OCI-LY7 (cell line): ENCODE results near the gene CACNA1B. TPM values are rescaled to one million over a fixed set of nuclear protein-coding genes. Genes with fewer than 3 reads are reported as not detected.

ENCODE experiments used
- BruUV-seq: library from RNA; stranded (reverse); fragments of 400-500 nt; replicated peaks from 2 replicates; lab custom pipeline; 2021; lab: Mats Ljungman, UMichigan
- CTCF ChIA-PET: fragments of 300-600 bp; sonication (Branson Sonifier 250); formaldehyde crosslinking; loops from one replicate; lab custom pipeline; 2022; ENCODE audit warnings: antibody characterized with exemption; ENCODE audit not compliant: unreplicated experiment; lab: Charles Lee
- POLR2A ChIA-PET: fragments of 300-600 bp; sonication (Branson Sonifier 250); formaldehyde crosslinking; loops from one replicate; lab custom pipeline; 2022; ENCODE audit warnings: antibody characterized with exemption; lab: Charles Lee
- DNase-seq: peaks from one replicate; pipeline ENCODE4 v3.0.0-alpha.2; 2015; ENCODE audit warnings: low spot score
- H2AFZ ChIP-seq: fragments of 200-600 bp; sonication (generic), shearing (Covaris generic); 2 replicates; pipeline ENCODE4 v1.6.1; 2014; ENCODE audit warnings: mild to moderate bottlenecking, antibody characterized with exemption, low read length, moderate library complexity
- H3K27ac ChIP-seq: fragments of 200-600 bp; sonication (generic); 2 replicates; pipeline ENCODE4 v1.5.1; 2014; ENCODE audit warnings: mixed run types, low read depth, mild to moderate bottlenecking, moderate library complexity, low read length, inconsistent platforms; ENCODE audit not compliant: poor library complexity, severe bottlenecking
- H3K36me3 ChIP-seq: fragments of 200-600 bp; sonication (generic); 2 replicates; pipeline ENCODE4 v1.6.1; 2014; ENCODE audit warnings: mild to moderate bottlenecking, antibody characterized with exemption, low read length, moderate library complexity, mixed read lengths; ENCODE audit not compliant: insufficient read depth
- H3K4me1 ChIP-seq: fragments of 200-600 bp; sonication (generic); 2 replicates; pipeline ENCODE4 v1.5.1; 2014; ENCODE audit warnings: mild to moderate bottlenecking, low read length; ENCODE audit not compliant: insufficient read depth, poor library complexity, severe bottlenecking
- H3K4me2 ChIP-seq: fragments of 200-600 bp; sonication (generic); 2 replicates; pipeline ENCODE4 v1.6.1; 2014; ENCODE audit warnings: mild to moderate bottlenecking, low read length
- H3K4me3 ChIP-seq: fragments of 200-600 bp; sonication (generic); 2 replicates; pipeline ENCODE4 v1.5.1; 2014; ENCODE audit warnings: mild to moderate bottlenecking, low read depth, low read length; ENCODE audit not compliant: poor library complexity, severe bottlenecking
- H3K79me2 ChIP-seq: fragments of 200-600 bp; sonication (generic); 2 replicates; pipeline ENCODE4 v1.6.1; 2016; ENCODE audit warnings: low read depth, mild to moderate bottlenecking, low read length, moderate library complexity, mixed read lengths; ENCODE audit not compliant: insufficient read depth
- H3K9me2 ChIP-seq: fragments of 200-600 bp; sonication (generic); 2 replicates; pipeline ENCODE4 v1.6.1; 2016; ENCODE audit warnings: mild to moderate bottlenecking, low read length, mixed read lengths; ENCODE audit not compliant: insufficient read depth
- H3K9me3 ChIP-seq: fragments of 200-600 bp; sonication (generic); 2 replicates; pipeline ENCODE4 v1.6.1; 2014; ENCODE audit warnings: mild to moderate bottlenecking, mixed run types, low read length, mixed read lengths
- H4K20me1 ChIP-seq: fragments of 200-600 bp; sonication (generic); 2 replicates; pipeline ENCODE4 v1.6.1; 2014; ENCODE audit warnings: mild to moderate bottlenecking, antibody characterized with exemption, low read length, moderate library complexity, mixed read lengths; ENCODE audit not compliant: insufficient read depth
- EZH2phosphoT487 ChIP-seq: fragments of 200-600 bp; sonication (generic); IDR thresholded peaks from 2 replicates; pipeline ENCODE4 v1.6.1; 2018; ENCODE audit warnings: low read depth, borderline replicate concordance, mild to moderate bottlenecking, mixed run types, antibody characterized with exemption, low read length, moderate library complexity, mixed read lengths
- intact Hi-C: fragments of 100-400 bp; cut with micrococcal nuclease; formaldehyde crosslinking; loops from one replicate; pipeline ENCODE4 v1.10.0; 2022; ENCODE audit not compliant: unreplicated experiment
- total RNA-seq, 2 experiments: library from RNA; depleted of rRNA in 1 of 2; stranded (reverse); fragments of >200 nt in 1 of 2; shearing (Covaris generic) in 1 of 2; gene quantifications; 2 replicates each; pipeline ENCODE4 v1.2.3, GENCODE V29; 2014 to 2022
- TF ChIP-seq, protein P1 (sequence below): fragments of 200-600 bp; sonication (generic); conservative IDR thresholded peaks from 2 replicates; pipeline ENCODE4 v1.5.1; 2014; ENCODE audit warnings: mild to moderate bottlenecking, antibody characterized with exemption, low read length, moderate library complexity, mixed read lengths

The CACNA1B gene
- total RNA-seq, 2 experiments from 2014 or later, result not detected

DNA sequence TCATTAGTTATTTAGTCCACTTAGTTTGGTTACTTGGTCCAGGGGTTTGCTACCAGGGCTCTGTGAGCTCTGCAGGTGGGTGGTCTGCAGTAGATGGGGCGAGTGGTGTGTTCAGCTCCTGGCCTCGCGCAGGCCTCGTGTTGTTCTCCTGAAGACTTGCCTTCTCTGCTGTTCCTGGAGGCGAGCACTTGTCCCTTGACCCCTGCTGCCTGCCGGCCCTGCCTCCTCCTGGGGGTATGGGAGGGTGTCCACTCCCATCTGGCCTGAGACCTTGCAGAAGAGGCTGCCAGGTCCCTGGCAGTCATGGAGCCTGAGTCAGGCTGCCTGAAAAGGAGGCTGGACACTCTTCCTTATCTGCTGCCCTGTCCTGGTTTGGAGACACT is 137.0 kb downstream of the CACNA1B start:
- Histone ChIP-seq H2AFZ (no peak overlapping the region), H3K36me3 (no peaks in the 10 kb centered on the region), H3K9me2 (no peaks in the 10 kb centered on the region), H3K9me3 (no peaks in the 10 kb centered on the region), H3K79me2 (no peaks in the 10 kb centered on the region), H3K4me3 (no peak overlapping the region), H3K27ac (no peak overlapping the region), H3K4me2 (no peak overlapping the region), H4K20me1 (no peaks in the 10 kb centered on the region), H3K4me1 (no peaks in the 10 kb centered on the region)
- ChIA-PET POLR2A (interaction anchor here (1.6 kb wide), 1 partner anchor 13 kb away, joined by 3 read pairs; no protein-coding TSS in a partner anchor), CTCF (no interaction called here)
- intact Hi-C loops, result no loop called here
- DNase-seq, result no peak
- TF ChIP-seq, protein P1, sequence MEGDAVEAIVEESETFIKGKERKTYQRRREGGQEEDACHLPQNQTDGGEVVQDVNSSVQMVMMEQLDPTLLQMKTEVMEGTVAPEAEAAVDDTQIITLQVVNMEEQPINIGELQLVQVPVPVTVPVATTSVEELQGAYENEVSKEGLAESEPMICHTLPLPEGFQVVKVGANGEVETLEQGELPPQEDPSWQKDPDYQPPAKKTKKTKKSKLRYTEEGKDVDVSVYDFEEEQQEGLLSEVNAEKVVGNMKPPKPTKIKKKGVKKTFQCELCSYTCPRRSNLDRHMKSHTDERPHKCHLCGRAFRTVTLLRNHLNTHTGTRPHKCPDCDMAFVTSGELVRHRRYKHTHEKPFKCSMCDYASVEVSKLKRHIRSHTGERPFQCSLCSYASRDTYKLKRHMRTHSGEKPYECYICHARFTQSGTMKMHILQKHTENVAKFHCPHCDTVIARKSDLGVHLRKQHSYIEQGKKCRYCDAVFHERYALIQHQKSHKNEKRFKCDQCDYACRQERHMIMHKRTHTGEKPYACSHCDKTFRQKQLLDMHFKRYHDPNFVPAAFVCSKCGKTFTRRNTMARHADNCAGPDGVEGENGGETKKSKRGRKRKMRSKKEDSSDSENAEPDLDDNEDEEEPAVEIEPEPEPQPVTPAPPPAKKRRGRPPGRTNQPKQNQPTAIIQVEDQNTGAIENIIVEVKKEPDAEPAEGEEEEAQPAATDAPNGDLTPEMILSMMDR, result no peak
- TF ChIP-seq EZH2phosphoT487, result no peak
- BruUV-seq, result no TSS peak

DNA sequence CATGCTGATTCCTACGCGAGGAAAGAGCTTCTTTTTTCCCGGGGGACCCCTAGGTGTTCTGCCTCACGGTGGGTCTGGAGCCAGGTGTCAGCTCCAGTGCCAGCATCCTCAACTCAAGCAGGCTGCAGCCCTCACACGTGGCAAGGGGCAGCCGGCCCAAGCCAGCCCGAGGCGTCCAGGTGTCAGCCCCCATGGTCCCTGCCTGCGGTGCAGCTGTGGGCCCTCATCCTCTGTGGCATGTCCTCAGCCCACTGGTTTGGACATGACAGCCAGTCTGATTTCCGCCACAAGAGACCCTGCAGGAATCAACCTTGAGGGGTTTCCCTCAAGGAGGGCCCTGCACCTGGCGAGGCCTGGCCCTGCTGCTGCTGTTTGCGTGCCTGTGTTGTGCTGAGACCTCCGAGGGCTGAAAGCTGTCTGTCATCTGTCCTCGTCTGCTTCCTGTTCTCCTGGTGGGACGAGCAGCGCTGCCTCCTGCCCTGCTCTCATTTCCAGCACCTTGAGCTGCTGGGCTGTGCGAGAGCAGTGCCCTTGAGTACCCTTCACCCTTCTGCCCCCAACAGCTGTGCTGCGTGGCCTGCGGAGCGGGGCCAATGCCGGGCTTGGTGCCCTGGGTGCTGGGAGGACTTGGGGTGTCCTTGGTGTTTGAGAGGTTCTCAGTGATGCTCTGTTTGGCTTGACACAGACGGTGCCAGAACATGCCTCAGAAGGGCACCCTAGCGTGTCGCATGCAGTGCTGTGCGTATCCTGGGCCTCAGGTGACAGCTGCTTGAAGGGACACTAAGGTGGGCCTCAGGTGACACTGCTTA is 137.6 kb downstream of the CACNA1B start:
- no TSS peak for BruUV-seq
- Histone ChIP-seq H3K36me3 (no peaks in the 10 kb centered on the region), H4K20me1 (no peaks in the 10 kb centered on the region), H3K4me1 (no peaks in the 10 kb centered on the region), H3K79me2 (no peaks in the 10 kb centered on the region), H3K4me2 (no peak overlapping the region), H3K27ac (no peak overlapping the region), H2AFZ (no peak overlapping the region), H3K9me2 (no peaks in the 10 kb centered on the region), H3K9me3 (no peaks in the 10 kb centered on the region), H3K4me3 (no peak overlapping the region)
- no peak for DNase-seq
- ChIA-PET POLR2A (interaction anchor here (0.9 to 1.6 kb wide), 2 partner anchors 14 to 61 kb away, joined by 3 to 5 read pairs; no protein-coding TSS in a partner anchor), CTCF (no interaction called here)
- TF ChIP-seq EZH2phosphoT487, result no peak
- TF ChIP-seq, protein P1, result no peak
- intact Hi-C loops, result no loop called here
